ENCODE measurements around the gene CREBL2. TPM values are rescaled to one million over a fixed set of nuclear protein-coding genes. Genes with fewer than 3 reads are reported as not detected.

Gene CREBL2
- total RNA-seq, 3 donors from 2014 or later, result 23.3 to 35.9 (median 25.4) TPM

DNA sequence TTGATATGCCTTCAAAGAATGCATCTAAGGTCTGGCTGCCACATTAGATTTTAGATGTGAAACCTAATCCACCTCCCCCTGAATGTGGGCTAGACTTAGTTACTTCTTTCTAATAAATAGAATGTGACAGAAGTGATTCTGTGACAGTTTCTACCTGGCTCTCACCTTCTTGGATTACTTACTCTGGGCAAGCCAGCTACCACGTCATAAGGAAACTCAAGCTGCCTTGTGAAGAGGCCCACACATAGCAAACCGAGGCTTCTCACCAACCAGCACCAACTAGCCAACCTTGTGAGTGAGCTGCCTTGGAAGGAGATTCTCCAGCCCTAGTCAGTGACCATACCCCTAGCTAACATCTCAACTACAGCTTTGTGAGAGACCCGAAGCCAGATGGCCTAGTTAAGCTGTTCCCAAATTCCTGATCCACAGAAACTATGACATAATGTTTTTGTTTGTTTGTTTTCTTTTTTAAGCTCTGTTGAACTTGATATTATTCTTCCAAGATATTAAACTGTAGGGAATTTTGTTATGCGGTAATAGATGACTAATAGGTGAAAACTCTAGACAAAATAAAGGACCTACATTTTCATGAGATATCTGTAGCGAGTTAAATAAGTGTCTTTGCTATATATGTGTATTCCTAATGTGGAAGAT is 78.1 kb downstream of the CREBL2 start:
- DNase-seq, result no peak
- no peaks in the 10 kb centered on the region for H3K4me1 ChIP-seq (ENCODE audit: low read depth)

DNA sequence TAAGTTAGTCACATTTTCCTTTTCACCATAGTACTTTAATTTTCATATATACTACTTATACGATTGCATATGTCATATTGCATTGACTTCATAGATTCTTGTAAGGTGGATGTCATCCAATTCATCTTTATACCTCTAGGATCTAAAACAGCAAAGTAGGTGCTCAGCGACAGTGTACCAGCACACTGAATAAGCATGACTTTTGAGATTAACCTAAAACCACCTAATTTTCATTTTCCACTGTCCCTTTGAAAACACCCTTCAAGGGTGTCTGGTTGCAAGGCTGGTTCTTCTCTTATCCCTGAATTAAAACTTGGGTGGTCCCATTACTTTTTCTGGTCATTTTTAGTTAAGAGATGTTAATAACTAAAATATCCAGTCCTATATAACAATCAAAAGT is 79.9 kb downstream of the CREBL2 start:
- TF ChIP-seq, protein P1, sequence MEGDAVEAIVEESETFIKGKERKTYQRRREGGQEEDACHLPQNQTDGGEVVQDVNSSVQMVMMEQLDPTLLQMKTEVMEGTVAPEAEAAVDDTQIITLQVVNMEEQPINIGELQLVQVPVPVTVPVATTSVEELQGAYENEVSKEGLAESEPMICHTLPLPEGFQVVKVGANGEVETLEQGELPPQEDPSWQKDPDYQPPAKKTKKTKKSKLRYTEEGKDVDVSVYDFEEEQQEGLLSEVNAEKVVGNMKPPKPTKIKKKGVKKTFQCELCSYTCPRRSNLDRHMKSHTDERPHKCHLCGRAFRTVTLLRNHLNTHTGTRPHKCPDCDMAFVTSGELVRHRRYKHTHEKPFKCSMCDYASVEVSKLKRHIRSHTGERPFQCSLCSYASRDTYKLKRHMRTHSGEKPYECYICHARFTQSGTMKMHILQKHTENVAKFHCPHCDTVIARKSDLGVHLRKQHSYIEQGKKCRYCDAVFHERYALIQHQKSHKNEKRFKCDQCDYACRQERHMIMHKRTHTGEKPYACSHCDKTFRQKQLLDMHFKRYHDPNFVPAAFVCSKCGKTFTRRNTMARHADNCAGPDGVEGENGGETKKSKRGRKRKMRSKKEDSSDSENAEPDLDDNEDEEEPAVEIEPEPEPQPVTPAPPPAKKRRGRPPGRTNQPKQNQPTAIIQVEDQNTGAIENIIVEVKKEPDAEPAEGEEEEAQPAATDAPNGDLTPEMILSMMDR (IDR thresholded peaks at IDR 0.05), result no peak
- no peaks in the 10 kb centered on the region for H3K36me3 ChIP-seq (ENCODE audit: low read depth)
- ATAC-seq (no peak), DNase-seq (no peak)
- H3K9me3 ChIP-seq, result no peaks in the 10 kb centered on the region
- no peaks in the 10 kb centered on the region for H3K4me1 ChIP-seq (ENCODE audit: low read depth)
- H3K4me3 ChIP-seq, result no peak overlapping the region
- intact Hi-C loops (cut with DNase I, micrococcal nuclease), result loop anchor here in 1 of 2 donors (10.0 kb wide), 1 partner anchor 317 kb away; no protein-coding TSS in a partner anchor

More for the DNA sequence above, 78.1 kb downstream of the CREBL2 start:
- no peaks in the 10 kb centered on the region for H3K9me3 ChIP-seq
- intact Hi-C loops (cut with DNase I, micrococcal nuclease), result loop anchor here in 1 of 2 donors (10.0 kb wide), 1 partner anchor 315 kb away; no protein-coding TSS in a partner anchor
- H3K36me3 ChIP-seq (ENCODE audit: low read depth), result no peaks in the 10 kb centered on the region
- TF ChIP-seq, protein P1 (IDR thresholded peaks at IDR 0.05), result no peak
- H3K4me3 ChIP-seq, result no peak overlapping the region
- ATAC-seq, result no peak

- Histone ChIP-seq H3K36me3 (ENCODE audit: low read depth) (no peaks in the 10 kb centered on the region), H3K4me1 (ENCODE audit: low read depth) (no peaks in the 10 kb centered on the region), H3K9me3 (no peaks in the 10 kb centered on the region), H3K4me3 (no peak overlapping the region)
- ATAC-seq (no peak), DNase-seq (no peak)
- TF ChIP-seq, protein P1 (IDR thresholded peaks at IDR 0.05), result no peak
- intact Hi-C loops (cut with DNase I, micrococcal nuclease), result loop anchor here in 1 of 2 donors (10.0 kb wide), 1 partner anchor 318 kb away; no protein-coding TSS in a partner anchor
Measured at GRCh38 chr12:12693111-12693671, 81.5 kb downstream of the CREBL2 start.

Other genes with a start within 250 kb of the CREBL2 start
- 10 to 100 TPM; 42.3 to 61.8 (median 42.9) TPM for gene DUSP16, start 49.0 kb upstream of the CREBL2 start, total RNA-seq
- gene GPR19, start 84.3 kb downstream of the CREBL2 start, total RNA-seq, result under 1 TPM; 0.52 to 0.89 (median 0.82) TPM
- gene CDKN1B, start 105.5 kb downstream of the CREBL2 start, total RNA-seq, result 10 to 100 TPM; 46.7 to 71.1 (median 53.0) TPM
- 10 to 100 TPM in 1 of 3 donors, 1 to 10 TPM in 1, under 1 TPM in 1; 0.93 to 12.9 (median 5.0) TPM for gene APOLD1, start 173.8 kb downstream of the CREBL2 start, total RNA-seq
- 10 to 100 TPM; 35.0 to 45.4 (median 40.9) TPM for gene DDX47, start 201.5 kb downstream of the CREBL2 start, total RNA-seq